Measurements from ENCODE around the gene FOXO3.

- TF ChIP-seq, protein P1, sequence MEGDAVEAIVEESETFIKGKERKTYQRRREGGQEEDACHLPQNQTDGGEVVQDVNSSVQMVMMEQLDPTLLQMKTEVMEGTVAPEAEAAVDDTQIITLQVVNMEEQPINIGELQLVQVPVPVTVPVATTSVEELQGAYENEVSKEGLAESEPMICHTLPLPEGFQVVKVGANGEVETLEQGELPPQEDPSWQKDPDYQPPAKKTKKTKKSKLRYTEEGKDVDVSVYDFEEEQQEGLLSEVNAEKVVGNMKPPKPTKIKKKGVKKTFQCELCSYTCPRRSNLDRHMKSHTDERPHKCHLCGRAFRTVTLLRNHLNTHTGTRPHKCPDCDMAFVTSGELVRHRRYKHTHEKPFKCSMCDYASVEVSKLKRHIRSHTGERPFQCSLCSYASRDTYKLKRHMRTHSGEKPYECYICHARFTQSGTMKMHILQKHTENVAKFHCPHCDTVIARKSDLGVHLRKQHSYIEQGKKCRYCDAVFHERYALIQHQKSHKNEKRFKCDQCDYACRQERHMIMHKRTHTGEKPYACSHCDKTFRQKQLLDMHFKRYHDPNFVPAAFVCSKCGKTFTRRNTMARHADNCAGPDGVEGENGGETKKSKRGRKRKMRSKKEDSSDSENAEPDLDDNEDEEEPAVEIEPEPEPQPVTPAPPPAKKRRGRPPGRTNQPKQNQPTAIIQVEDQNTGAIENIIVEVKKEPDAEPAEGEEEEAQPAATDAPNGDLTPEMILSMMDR (IDR thresholded peaks at IDR 0.05; ENCODE audit: insufficient read depth, low read depth, low read length) = no peak
- TF ChIP-seq EZH2 (IDR thresholded peaks at IDR 0.05; ENCODE audit: insufficient read depth, low read length) = no peak
Measured at GRCh38 chr6:108609276-108609769, 48.6 kb downstream of the FOXO3 start.
